Astrocyte (in vitro differentiated cells and primary cell): ENCODE data around the gene CYB5B.

ENCODE experiments used
- CTCF ChIP-seq: IDR thresholded peaks from 2 replicates; pipeline ENCODE4 v1.5.1; 2011; ENCODE audit warnings: low read depth, mild to moderate bottlenecking, inconsistent platforms, low read length, moderate library complexity; ENCODE audit not compliant: insufficient read depth
- EZH2 ChIP-seq: IDR thresholded peaks from 2 replicates; pipeline ENCODE4 v1.6.1; 2012; ENCODE audit warnings: mild to moderate bottlenecking, low read length, inconsistent platforms; ENCODE audit not compliant: insufficient read depth

- no peak for TF ChIP-seq CTCF
- no peak for TF ChIP-seq EZH2
These were observed 42.7 kb downstream of the CYB5B start for GRCh38 chr16:69467080-69467479.
